GM19043 (cell line): ENCODE measurements around the gene TPBGL.

Source experiments
- ATAC-seq: cut with Tn5 transposase; IDR thresholded peaks from one replicate; pipeline ENCODE4 v1.9.1; 2021; ENCODE audit warnings: low read depth; ENCODE audit not compliant: unreplicated experiment

TPBGL gene

DNA sequence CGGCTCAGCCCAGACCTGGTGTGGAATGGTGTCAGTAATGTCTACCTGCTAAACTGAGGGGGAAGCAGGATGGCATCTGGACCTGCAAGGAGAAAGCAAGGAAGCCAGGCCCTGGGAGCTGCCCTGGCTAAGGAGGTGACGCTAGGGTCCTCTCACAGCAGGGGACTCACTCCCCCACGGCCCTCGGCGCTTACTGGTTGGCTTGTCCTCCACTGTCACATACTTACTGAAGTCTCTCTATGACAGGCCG is 48.9 kb downstream of the TPBGL start:
- ATAC-seq, result no peak

DNA sequence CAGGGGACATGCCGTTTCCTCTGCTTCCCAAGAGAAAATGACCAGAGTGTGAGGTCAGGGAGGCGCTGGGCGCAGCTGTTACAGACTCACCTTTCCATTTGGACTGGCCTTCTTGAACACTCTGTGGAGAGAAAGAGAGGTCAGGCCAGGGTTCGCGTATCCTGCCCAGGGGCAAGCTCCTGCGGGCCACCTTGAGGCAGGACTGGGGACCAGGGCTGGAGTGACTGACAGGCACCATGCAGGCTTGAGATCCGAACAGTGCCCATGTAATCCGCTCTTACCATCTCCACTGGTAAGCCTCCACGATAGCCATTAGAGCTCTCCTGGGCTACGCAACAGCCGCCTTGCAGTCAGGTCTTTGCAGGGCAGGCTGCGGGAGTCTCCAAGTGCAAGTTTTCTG is 49.3 kb downstream of the TPBGL start:
- no peak for ATAC-seq

DNA sequence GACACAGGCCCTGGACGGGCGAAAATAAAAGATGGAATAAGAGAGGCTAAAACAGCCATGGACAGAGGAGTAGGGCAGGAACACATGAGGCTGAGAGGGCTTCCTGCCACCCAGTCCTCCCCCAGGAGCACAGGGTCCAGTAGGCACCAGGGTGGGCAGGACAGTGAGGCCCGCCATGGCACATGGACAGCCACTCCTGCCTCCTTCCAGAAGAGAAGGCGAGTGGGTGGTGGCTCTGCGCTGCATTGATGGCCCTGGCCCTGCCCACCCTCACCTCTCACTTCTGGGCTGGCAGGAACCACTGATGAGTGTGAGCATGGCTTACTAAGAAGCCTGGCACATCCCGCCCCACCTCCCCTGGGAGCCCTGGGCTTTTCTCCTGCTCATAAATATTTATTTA is 51.2 kb downstream of the TPBGL start:
- no peak for ATAC-seq

DNA sequence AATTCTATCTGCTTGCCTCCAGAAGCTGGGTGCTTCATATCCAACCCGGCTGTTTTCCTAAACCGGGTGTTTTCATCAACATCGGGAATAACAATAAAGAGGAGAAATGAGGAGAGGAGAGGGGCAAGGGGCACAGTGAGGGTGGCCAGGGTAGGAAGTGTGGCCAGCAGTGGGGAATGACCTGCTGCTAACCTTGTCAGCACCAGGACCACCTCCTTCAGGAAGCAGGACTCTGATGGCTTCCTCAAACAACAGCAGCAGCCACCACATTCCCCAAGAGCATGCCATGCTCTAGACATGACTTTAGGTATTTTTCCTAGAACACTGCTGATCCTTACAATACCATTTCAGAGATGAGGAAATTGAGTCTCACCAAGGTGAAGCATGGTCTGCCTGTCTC is 52.4 kb downstream of the TPBGL start:
- no peak for ATAC-seq
